ENCODE results near the gene PCA3.
"Not testable (repeated sequence)": the region's sequence is repeated elsewhere in the genome, so short reads cannot be mapped to it uniquely, and the experiment has no call there.

PCA3 gene

GRCh38 chr9:76737154-76737902 is 26.9 kb upstream of the PCA3 start:
- peaks cover 8% of the 10 kb centered on the region for H3K9me3 Mint-ChIP-seq
- no peak overlapping the region for H3K27ac Mint-ChIP-seq
- H3K27me3 Mint-ChIP-seq (ENCODE audit: low read depth), result peaks cover 9% of the 10 kb centered on the region
- H3K4me3 Mint-ChIP-seq, result no peak overlapping the region
- no peaks in the 10 kb centered on the region for H3K36me3 Mint-ChIP-seq (ENCODE audit: low read depth)
- H3K4me1 Mint-ChIP-seq (ENCODE audit: low read depth), result no peaks in the 10 kb centered on the region

GRCh38 chr9:76738402-76738801 is 25.8 kb upstream of the PCA3 start:
- no peaks in the 10 kb centered on the region for H3K36me3 Mint-ChIP-seq (ENCODE audit: low read depth)
- H3K4me1 Mint-ChIP-seq (ENCODE audit: low read depth), result no peaks in the 10 kb centered on the region
- no peak overlapping the region for H3K27ac Mint-ChIP-seq
- peaks cover 9% of the 10 kb centered on the region for H3K27me3 Mint-ChIP-seq (ENCODE audit: low read depth)
- H3K4me3 Mint-ChIP-seq, result no peak overlapping the region
- H3K9me3 Mint-ChIP-seq, result peaks cover 18% of the 10 kb centered on the region

- Mint-ChIP-seq H3K27me3 (ENCODE audit: low read depth) (peaks cover under 1% of the 10 kb centered on the region), H3K4me1 (ENCODE audit: low read depth) (peaks cover 4% of the 10 kb centered on the region), H3K36me3 (ENCODE audit: low read depth) (no peaks in the 10 kb centered on the region), H3K27ac (no peak overlapping the region), H3K9me3 (peaks cover 18% of the 10 kb centered on the region), H3K4me3 (no peak overlapping the region)
These were observed 22.7 kb upstream of the PCA3 start for GRCh38 chr9:76741524-76741923.

- H3K27me3 Mint-ChIP-seq (ENCODE audit: low read depth); H3K27ac Mint-ChIP-seq; H3K4me3 Mint-ChIP-seq; H3K4me1 Mint-ChIP-seq (ENCODE audit: low read depth); H3K36me3 Mint-ChIP-seq (ENCODE audit: low read depth): not testable (repeated sequence)
- H3K9me3 Mint-ChIP-seq, result peaks cover 18% of the 10 kb centered on the region
These were observed 21.3 kb upstream of the PCA3 start for GRCh38 chr9:76742890-76743289.

- H3K27me3 Mint-ChIP-seq (ENCODE audit: low read depth), result no peaks in the 10 kb centered on the region
- H3K9me3 Mint-ChIP-seq, result peaks cover 18% of the 10 kb centered on the region
- no peak overlapping the region for H3K4me3 Mint-ChIP-seq
- no peaks in the 10 kb centered on the region for H3K36me3 Mint-ChIP-seq (ENCODE audit: low read depth)
- no peak overlapping the region for H3K27ac Mint-ChIP-seq
- H3K4me1 Mint-ChIP-seq (ENCODE audit: low read depth), result peaks cover 4% of the 10 kb centered on the region
These were observed 20.3 kb upstream of the PCA3 start for GRCh38 chr9:76743931-76744330.

GRCh38 chr9:76744336-76744735 is 19.9 kb upstream of the PCA3 start:
- H3K27me3 Mint-ChIP-seq (ENCODE audit: low read depth), result no peaks in the 10 kb centered on the region
- H3K27ac Mint-ChIP-seq, result no peak overlapping the region
- peaks cover 18% of the 10 kb centered on the region for H3K9me3 Mint-ChIP-seq
- H3K36me3 Mint-ChIP-seq (ENCODE audit: low read depth), result no peaks in the 10 kb centered on the region
- peaks cover 4% of the 10 kb centered on the region for H3K4me1 Mint-ChIP-seq (ENCODE audit: low read depth)
- H3K4me3 Mint-ChIP-seq, result no peak overlapping the region

- Mint-ChIP-seq H3K9me3 (no peaks in the 10 kb centered on the region), H3K27ac (no peak overlapping the region), H3K4me1 (ENCODE audit: low read depth) (no peaks in the 10 kb centered on the region), H3K4me3 (no peak overlapping the region), H3K27me3 (ENCODE audit: low read depth) (no peaks in the 10 kb centered on the region), H3K36me3 (ENCODE audit: low read depth) (no peaks in the 10 kb centered on the region)
These were observed 13.2 kb upstream of the PCA3 start for GRCh38 chr9:76751001-76751400.

- Mint-ChIP-seq H3K4me1 (ENCODE audit: low read depth) (no peaks in the 10 kb centered on the region), H3K27me3 (ENCODE audit: low read depth) (no peaks in the 10 kb centered on the region), H3K4me3 (no peak overlapping the region), H3K9me3 (no peaks in the 10 kb centered on the region), H3K27ac (no peak overlapping the region), H3K36me3 (ENCODE audit: low read depth) (no peaks in the 10 kb centered on the region)
These were observed 8.0 kb upstream of the PCA3 start for GRCh38 chr9:76756268-76756640.

GRCh38 chr9:76756941-76757673 is 7.1 kb upstream of the PCA3 start:
- Mint-ChIP-seq H3K4me3 (no peak overlapping the region), H3K9me3 (no peaks in the 10 kb centered on the region), H3K36me3 (ENCODE audit: low read depth) (no peaks in the 10 kb centered on the region), H3K4me1 (ENCODE audit: low read depth) (no peaks in the 10 kb centered on the region), H3K27me3 (ENCODE audit: low read depth) (no peaks in the 10 kb centered on the region), H3K27ac (no peak overlapping the region)

- Mint-ChIP-seq H3K4me1 (ENCODE audit: low read depth) (no peaks in the 10 kb centered on the region), H3K4me3 (no peak overlapping the region)
These were observed 5.8 kb upstream of the PCA3 start for GRCh38 chr9:76758476-76758875.

GRCh38 chr9:76759732-76760131 is 4.5 kb upstream of the PCA3 start:
- H3K4me1 Mint-ChIP-seq (ENCODE audit: low read depth), result no peaks in the 10 kb centered on the region
- H3K9me3 Mint-ChIP-seq, result no peaks in the 10 kb centered on the region
- H3K27me3 Mint-ChIP-seq (ENCODE audit: low read depth), result no peaks in the 10 kb centered on the region
- H3K27ac Mint-ChIP-seq, result no peak overlapping the region
- no peak overlapping the region for H3K4me3 Mint-ChIP-seq
- H3K36me3 Mint-ChIP-seq (ENCODE audit: low read depth), result no peaks in the 10 kb centered on the region

More at GRCh38 chr9:76758476-76758875, 5.8 kb upstream of the PCA3 start:
- Mint-ChIP-seq H3K36me3 (ENCODE audit: low read depth) (no peaks in the 10 kb centered on the region), H3K27ac (no peak overlapping the region), H3K9me3 (no peaks in the 10 kb centered on the region), H3K27me3 (ENCODE audit: low read depth) (no peaks in the 10 kb centered on the region)

GRCh38 chr9:76761448-76761847 is 2.8 kb upstream of the PCA3 start:
- Mint-ChIP-seq H3K4me3 (no peak overlapping the region), H3K27me3 (ENCODE audit: low read depth) (no peaks in the 10 kb centered on the region), H3K27ac (no peak overlapping the region), H3K9me3 (no peaks in the 10 kb centered on the region), H3K36me3 (ENCODE audit: low read depth) (no peaks in the 10 kb centered on the region), H3K4me1 (ENCODE audit: low read depth) (no peaks in the 10 kb centered on the region)

- Mint-ChIP-seq H3K27me3 (ENCODE audit: low read depth) (peaks cover under 1% of the 10 kb centered on the region), H3K4me3 (no peak overlapping the region), H3K36me3 (ENCODE audit: low read depth) (no peaks in the 10 kb centered on the region), H3K4me1 (ENCODE audit: low read depth) (no peaks in the 10 kb centered on the region), H3K9me3 (no peaks in the 10 kb centered on the region), H3K27ac (no peak overlapping the region)
These were observed 1.9 kb downstream of the PCA3 start for GRCh38 chr9:76766126-76766525.

GRCh38 chr9:76772686-76773445 is 8.6 kb downstream of the PCA3 start:
- no peak overlapping the region for H3K27ac Mint-ChIP-seq
- H3K9me3 Mint-ChIP-seq, result no peaks in the 10 kb centered on the region
- H3K36me3 Mint-ChIP-seq (ENCODE audit: low read depth), result no peaks in the 10 kb centered on the region
- peaks cover 5% of the 10 kb centered on the region for H3K4me1 Mint-ChIP-seq (ENCODE audit: low read depth)
- no peak overlapping the region for H3K4me3 Mint-ChIP-seq
- H3K27me3 Mint-ChIP-seq (ENCODE audit: low read depth), result peaks cover 4% of the 10 kb centered on the region

GRCh38 chr9:76784881-76785280 is 20.6 kb downstream of the PCA3 start:
- Mint-ChIP-seq H3K36me3 (ENCODE audit: low read depth) (no peaks in the 10 kb centered on the region), H3K9me3 (no peaks in the 10 kb centered on the region), H3K4me1 (ENCODE audit: low read depth) (no peaks in the 10 kb centered on the region), H3K4me3 (no peak overlapping the region), H3K27me3 (ENCODE audit: low read depth) (peaks cover 12% of the 10 kb centered on the region), H3K27ac (no peak overlapping the region)
